Measurements from ENCODE around the gene ACSL1. TPM values are rescaled to one million over a fixed set of nuclear protein-coding genes. Genes with fewer than 3 reads are reported as not detected.

Gene ACSL1
- total and polyA plus RNA-seq, 9 donors: 12.0 to 47.9 (median 19.8) TPM

- Histone ChIP-seq H3K9me3 (no peaks in the 10 kb centered on the region), H3K4me3 (no peak overlapping the region), H3K36me3 (no peaks in the 10 kb centered on the region), H3K4me1 (ENCODE audit: insufficient read depth) (peaks cover 6% of the 10 kb centered on the region), H3K27ac (no peak overlapping the region), H3K27me3 (no peaks in the 10 kb centered on the region)
- DNase-seq: no peak
- intact Hi-C loops (cut with DNase I): no loop called here
- 78 to 90% (median 78%) methylated on average over 1 of the region's 1 CpG for WGBS, 3 donors
- TF ChIP-seq POLR2A (IDR thresholded peaks at IDR 0.05) (no peak), EP300 (IDR thresholded peaks at IDR 0.05) (no peak), CTCF (IDR thresholded peaks at IDR 0.05) (no peak)
Measured at GRCh38 chr4:184808713-184809050, 17.1 kb downstream of the ACSL1 start.

GRCh38 chr4:184807797-184808712, 17.7 kb downstream of the ACSL1 start:
- Histone ChIP-seq H3K27me3 (no peaks in the 10 kb centered on the region), H3K27ac (no peak overlapping the region), H3K4me1 (ENCODE audit: insufficient read depth) (peaks cover 6% of the 10 kb centered on the region), H3K9me3 (no peaks in the 10 kb centered on the region), H3K4me3 (no peak overlapping the region), H3K36me3 (no peaks in the 10 kb centered on the region)
- 61 to 68% (median 66%) methylated on average over 9 of the region's 9 CpGs for WGBS, 3 donors
- intact Hi-C loops (cut with DNase I): no loop called here
- TF ChIP-seq CTCF (IDR thresholded peaks at IDR 0.05): no peak
- no peak for TF ChIP-seq EP300 (IDR thresholded peaks at IDR 0.05)
- TF ChIP-seq POLR2A (IDR thresholded peaks at IDR 0.05): no peak
- no peak for DNase-seq

GRCh38 chr4:184807256-184807655, 18.5 kb downstream of the ACSL1 start:
- Histone ChIP-seq H3K36me3 (no peaks in the 10 kb centered on the region), H3K27me3 (no peaks in the 10 kb centered on the region), H3K4me1 (ENCODE audit: insufficient read depth) (peaks cover 6% of the 10 kb centered on the region), H3K4me3 (no peak overlapping the region), H3K9me3 (no peaks in the 10 kb centered on the region), H3K27ac (no peak overlapping the region)
- no peak for DNase-seq
- 92 to 96% (median 95%) methylated on average over 3 of the region's 3 CpGs for WGBS, 3 donors
- intact Hi-C loops (cut with DNase I): no loop called here
- no peak for TF ChIP-seq EP300 (IDR thresholded peaks at IDR 0.05)
- TF ChIP-seq POLR2A (IDR thresholded peaks at IDR 0.05): no peak
- no peak for TF ChIP-seq CTCF (IDR thresholded peaks at IDR 0.05)

GRCh38 chr4:184806711-184807110, 19.1 kb downstream of the ACSL1 start:
- WGBS, 3 donors: 91 to 97% (median 95%) methylated on average over 1 of the region's 1 CpG
- intact Hi-C loops (cut with DNase I): no loop called here
- Histone ChIP-seq H3K4me1 (ENCODE audit: insufficient read depth) (peaks cover 6% of the 10 kb centered on the region), H3K4me3 (no peak overlapping the region), H3K27ac (no peak overlapping the region), H3K27me3 (no peaks in the 10 kb centered on the region), H3K36me3 (no peaks in the 10 kb centered on the region), H3K9me3 (no peaks in the 10 kb centered on the region)
- no peak for DNase-seq
- TF ChIP-seq EP300 (IDR thresholded peaks at IDR 0.05): no peak
- TF ChIP-seq CTCF (IDR thresholded peaks at IDR 0.05): no peak
- no peak for TF ChIP-seq POLR2A (IDR thresholded peaks at IDR 0.05)

Data from ovary (tissue), 9 donors.